H1 (cell line): ENCODE measurements around the gene BABAM2. TPM values are rescaled to one million over a fixed set of nuclear protein-coding genes. Genes with fewer than 3 reads are reported as not detected.

Experiments used
- CHD2 ChIP-seq: IDR thresholded peaks from 2 replicates; pipeline ENCODE4 v1.6.1; 2012; ENCODE audit warnings: low read length, improper control_type of control experiment
- HDAC6 ChIP-seq: IDR thresholded peaks from one replicate; pipeline ENCODE4 v1.7.1; 2012; ENCODE audit warnings: low read depth, mild to moderate bottlenecking, inconsistent platforms, low read length, moderate library complexity
- KDM4A ChIP-seq: IDR thresholded peaks from one replicate; pipeline ENCODE4 v1.7.1; 2012; ENCODE audit warnings: low read depth, mild to moderate bottlenecking, moderate library complexity, low read length, inconsistent platforms; ENCODE audit not compliant: severe bottlenecking
- PHF8 ChIP-seq: fragments of 200-600 bp; sonication (generic); conservative IDR thresholded peaks from 2 replicates; pipeline ENCODE4 v1.7.1; 2012; ENCODE audit warnings: low read depth, mild to moderate bottlenecking, inconsistent platforms, low read length, moderate library complexity
- SP2 ChIP-seq: IDR thresholded peaks from 2 replicates; pipeline ENCODE4 v1.6.1; 2012; ENCODE audit warnings: mild to moderate bottlenecking, low read length, inconsistent platforms
- TCF12 ChIP-seq: IDR thresholded peaks from 2 replicates; pipeline ENCODE4 v1.6.1; 2011; ENCODE audit warnings: low read depth, mild to moderate bottlenecking, low read length
- polyA plus RNA-seq, 7 experiments: library from polyadenylated mRNA; depleted of rRNA in 3 of 7; stranded (reverse) in 5 of 7; unstranded in 2 of 7; fragments of >200 nt in 5 of 7; fragments of 200-250 nt in 2 of 7; gene quantifications; 1 replicate in 5 of 7; 2 replicates in 1 of 7; 4 replicates in 1 of 7; pipeline versions ENCODE4 v1.2.1 to v1.2.3, GENCODE V29; 2011 to 2013; ENCODE audit warnings: missing spikeins in 2 of 7, mixed read lengths in 2 of 7
- total RNA-seq: library from RNA; stranded (reverse); fragmentation: NEBNext Ultra II Directional; extraction: Animal tissue kit (Norgen Biotek cat#: 25700); gene quantifications from 2 replicates; pipeline ENCODE4 v1.2.1, GENCODE V29; 2021

The BABAM2 gene
- total and polyA plus RNA-seq, 2 of the 8 experiments (the other 6 are each of a cell fraction or from before 2014, with no cell fraction given) = 15.8 to 20.9 TPM

DNA sequence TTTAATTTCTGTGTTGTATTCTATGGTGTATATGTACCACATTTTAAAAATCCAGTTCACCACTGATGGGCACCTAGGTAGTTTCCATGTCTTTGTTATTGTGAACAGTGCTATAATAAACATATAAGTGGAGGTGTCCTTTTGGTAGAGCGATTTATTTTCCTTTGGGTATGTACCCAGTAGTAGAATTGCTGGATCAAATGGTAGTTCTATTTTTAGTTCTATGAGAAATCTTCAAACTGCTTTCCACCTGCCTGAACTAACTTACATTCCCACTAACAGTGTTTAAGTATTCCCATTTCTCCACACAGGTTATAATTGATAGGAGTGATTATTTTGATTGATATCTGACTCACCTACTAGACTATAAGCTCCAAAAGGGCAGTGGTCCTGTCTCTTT lies 148.2 kb downstream of the BABAM2 start (continued):
- no peak for TF ChIP-seq SP2
- TF ChIP-seq KDM4A = no peak
- no peak for TF ChIP-seq HDAC6
- TF ChIP-seq TCF12 = no peak
- TF ChIP-seq PHF8 = no peak
- no peak for TF ChIP-seq CHD2
- TF ChIP-seq, all 59 proteins: peak for 0
